H1 (cell line): ENCODE data around the gene CCDC192. TPM values are rescaled to one million over a fixed set of nuclear protein-coding genes. Genes with fewer than 3 reads are reported as not detected.

Source experiments
- CTCF ChIA-PET: fragments of 300-600 bp; sonication (Branson Sonifier 250); formaldehyde crosslinking; loops from one replicate; lab custom pipeline; 2021; ENCODE audit not compliant: partially characterized antibody; lab: Charles Lee
- POLR2A ChIA-PET: fragments of 300-600 bp; sonication (Branson Sonifier 250); formaldehyde crosslinking; loops from one replicate; lab custom pipeline; 2021; ENCODE audit warnings: inconsistent platforms; ENCODE audit not compliant: partially characterized antibody; lab: Charles Lee
- DNase-seq, 2 experiments: peaks; one replicate each; pipeline versions ENCODE4 v3.0.0 to v3.0.0-alpha.2; 2010 to 2022; ENCODE audit warnings: low spot score in 2 of 2, low read depth in 1 of 2, mixed read lengths in 1 of 2
- FAIRE-seq: peaks from 2 replicates; lab custom pipeline; 2011; peaks lifted over from hg19 to GRCh38; lab: Jason Lieb, UNC
- H2AFZ ChIP-seq: 2 replicates; pipeline ENCODE4 v1.8.1; 2012; ENCODE audit warnings: low read length, inconsistent platforms
- H2AK5ac ChIP-seq: 2 replicates; pipeline ENCODE4 v1.6.1; 2013; ENCODE audit warnings: low read depth, low read length
- H2BK120ac ChIP-seq: replicated peaks from 2 replicates; pipeline ENCODE3; 2013; ENCODE audit warnings: low read depth, low read length, inconsistent platforms
- H2BK12ac ChIP-seq: 2 replicates; pipeline ENCODE4 v1.6.1; 2013; ENCODE audit warnings: low read depth, low read length
- H2BK15ac ChIP-seq: 2 replicates; pipeline ENCODE4 v1.6.1; 2013; ENCODE audit warnings: low read length
- H2BK20ac ChIP-seq: 2 replicates; pipeline ENCODE4 v1.6.1; 2013; ENCODE audit warnings: low read length
- H2BK5ac ChIP-seq: 2 replicates; pipeline ENCODE4 v1.6.1; 2013; ENCODE audit warnings: low read depth, low read length
- H3K14ac ChIP-seq: 2 replicates; pipeline ENCODE4 v1.6.1; 2013; ENCODE audit warnings: inconsistent platforms; ENCODE audit not compliant: insufficient read length
- H3K18ac ChIP-seq: 2 replicates; pipeline ENCODE4 v1.6.1; 2013; ENCODE audit warnings: low read length; ENCODE audit errors: extremely low read depth
- H3K23ac ChIP-seq: 2 replicates; pipeline ENCODE4 v1.6.1; 2013; ENCODE audit warnings: inconsistent platforms; ENCODE audit not compliant: insufficient read length
- H3K23me2 ChIP-seq: 2 replicates; pipeline ENCODE4 v1.6.1; 2013; ENCODE audit warnings: low read depth, low read length
- H3K27ac ChIP-seq: 2 replicates; pipeline ENCODE4 v1.6.1; 2011; ENCODE audit warnings: low read depth, low read length, inconsistent platforms
- H3K27me3 ChIP-seq, 4 experiments: replicated peaks in 1 of 4; 1 replicate in 1 of 4; 2 replicates in 3 of 4; pipeline versions ENCODE4 v1.6.1 to v1.8.1; 2011 to 2013; ENCODE audit warnings: low read length in 3 of 4, mild to moderate bottlenecking in 3 of 4, inconsistent platforms in 2 of 4, mixed read lengths in 2 of 4, moderate library complexity in 1 of 4; ENCODE audit not compliant: control insufficient read depth in 3 of 4, insufficient read depth in 3 of 4; ENCODE audit errors: extremely low read depth in 1 of 4
- H3K36me3 ChIP-seq, 4 experiments: 2 replicates each; pipeline versions ENCODE4 v1.6.1 to v1.8.1; 2011 to 2013; ENCODE audit warnings: mild to moderate bottlenecking in 4 of 4, low read length in 3 of 4, moderate library complexity in 2 of 4, control low read depth in 1 of 4, inconsistent platforms in 1 of 4; ENCODE audit not compliant: insufficient read depth in 4 of 4, control insufficient read depth in 2 of 4
- H3K4ac ChIP-seq: replicated peaks from 2 replicates; pipeline ENCODE3; 2013; ENCODE audit warnings: low read length, low read depth, mixed read lengths, inconsistent platforms; ENCODE audit not compliant: insufficient read length
- H3K4me1 ChIP-seq, 4 experiments: replicated peaks in 1 of 4; 1 replicate in 1 of 4; 2 replicates in 3 of 4; pipeline versions ENCODE4 v1.6.1 to v1.8.1; 2011 to 2013; ENCODE audit warnings: low read length in 3 of 4, inconsistent platforms in 2 of 4, mixed read lengths in 1 of 4; ENCODE audit not compliant: insufficient read depth in 4 of 4, control insufficient read depth in 3 of 4
- H3K4me2 ChIP-seq, 2 experiments: 2 replicates each; pipeline versions ENCODE4 v1.6.1 to v1.8.1; 2011 to 2013; ENCODE audit warnings: low read depth in 2 of 2, low read length in 2 of 2, control low read depth in 1 of 2, inconsistent platforms in 1 of 2, mild to moderate bottlenecking in 1 of 2; ENCODE audit not compliant: insufficient read depth in 1 of 2
- H3K4me3 ChIP-seq, 4 experiments: fragments of 200-600, 300-600 bp in 1 of 4; sonication (generic), shearing (Covaris generic), sonication (Bioruptor Twin) in 1 of 4; 2 replicates each; pipeline versions ENCODE4 v1.5.1 to v1.8.1; 2011 to 2016; ENCODE audit warnings: low read length in 4 of 4, low read depth in 3 of 4, control low read depth in 2 of 4, inconsistent platforms in 2 of 4, mild to moderate bottlenecking in 2 of 4, mixed read lengths in 1 of 4, moderate library complexity in 1 of 4; ENCODE audit not compliant: insufficient read depth in 2 of 4; ENCODE audit errors: extremely low read depth in 1 of 4
- H3K56ac ChIP-seq: replicated peaks from 2 replicates; pipeline ENCODE3; 2013; ENCODE audit warnings: low read depth, mild to moderate bottlenecking, mixed read lengths, low read length, inconsistent platforms; ENCODE audit not compliant: insufficient read length
- H3K79me1 ChIP-seq: 2 replicates; pipeline ENCODE4 v1.6.1; 2013; ENCODE audit warnings: low read depth, low read length, control low read depth
- H3K79me2 ChIP-seq, 2 experiments: 2 replicates each; pipeline versions ENCODE4 v1.6.1 to v1.8.1; 2012 to 2013; ENCODE audit warnings: low read length in 2 of 2, mild to moderate bottlenecking in 2 of 2, inconsistent platforms in 1 of 2; ENCODE audit not compliant: insufficient read depth in 2 of 2, control insufficient read depth in 1 of 2
- H3K9ac ChIP-seq, 4 experiments: replicated peaks in 1 of 4; 1 replicate in 1 of 4; 2 replicates in 3 of 4; pipeline versions ENCODE4 v1.6.1 to v1.8.1; 2011 to 2013; ENCODE audit warnings: low read depth in 3 of 4, low read length in 3 of 4, control low read depth in 2 of 4, mild to moderate bottlenecking in 2 of 4, moderate library complexity in 2 of 4, inconsistent platforms in 1 of 4; ENCODE audit errors: extremely low read depth in 1 of 4
- H3K9me3 ChIP-seq, 2 experiments: 2 replicates each; pipeline versions ENCODE4 v1.6.1 to v1.8.1; 2012 to 2013; ENCODE audit warnings: mild to moderate bottlenecking in 2 of 2, moderate library complexity in 2 of 2, control low read depth in 1 of 2, inconsistent platforms in 1 of 2, low read depth in 1 of 2, low read length in 1 of 2, mixed read lengths in 1 of 2; ENCODE audit not compliant: insufficient read depth in 2 of 2
- H4K20me1 ChIP-seq, 2 experiments: replicated peaks in 1 of 2; 2 replicates each; pipeline versions ENCODE3 to v1.8.1; 2011 to 2013; ENCODE audit warnings: inconsistent platforms in 2 of 2, low read length in 2 of 2, mild to moderate bottlenecking in 1 of 2; ENCODE audit not compliant: insufficient read depth in 2 of 2, control insufficient read depth in 1 of 2
- H4K5ac ChIP-seq: 2 replicates; pipeline ENCODE4 v1.6.1; 2013; ENCODE audit warnings: low read length, low read depth, mixed read lengths, inconsistent platforms; ENCODE audit not compliant: insufficient read length
- H4K8ac ChIP-seq: 2 replicates; pipeline ENCODE4 v1.8.0; 2013; ENCODE audit warnings: mild to moderate bottlenecking, moderate library complexity, low read length, inconsistent platforms; ENCODE audit not compliant: insufficient read depth; ENCODE audit errors: extremely low read depth
- H4K91ac ChIP-seq: replicated peaks from 2 replicates; pipeline ENCODE3; 2013; ENCODE audit warnings: low read length, mixed read lengths, inconsistent platforms; ENCODE audit not compliant: insufficient read length
- BRCA1 ChIP-seq: IDR thresholded peaks from 2 replicates; pipeline ENCODE4 v1.6.1; 2012; ENCODE audit warnings: low read depth, low read length, improper control_type of control experiment
- CEBPB ChIP-seq: IDR thresholded peaks from 2 replicates; pipeline ENCODE4 v1.6.1; 2012; ENCODE audit warnings: low read depth, low read length
- CHD1 ChIP-seq: IDR thresholded peaks from 2 replicates; pipeline ENCODE4 v1.6.1; 2012; ENCODE audit warnings: low read depth, low read length, improper control_type of control experiment
- EGR1 ChIP-seq: IDR thresholded peaks from 2 replicates; pipeline ENCODE4 v1.6.1; 2011; ENCODE audit warnings: low read depth, low read length, borderline replicate concordance
- HDAC6 ChIP-seq: IDR thresholded peaks from one replicate; pipeline ENCODE4 v1.7.1; 2012; ENCODE audit warnings: low read depth, mild to moderate bottlenecking, inconsistent platforms, low read length, moderate library complexity
- KDM5A ChIP-seq: fragments of 200-600 bp; IDR thresholded peaks from 2 replicates; pipeline ENCODE4 v1.7.1; 2012; ENCODE audit warnings: mild to moderate bottlenecking, low read length, inconsistent platforms, mixed read lengths
- NANOG ChIP-seq: IDR thresholded peaks from 2 replicates; pipeline ENCODE4 v1.6.1; 2011; ENCODE audit warnings: low read length, low read depth, mild to moderate bottlenecking, inconsistent platforms; ENCODE audit not compliant: insufficient read depth, poor library complexity, severe bottlenecking
- RFX5 ChIP-seq: IDR thresholded peaks from 2 replicates; pipeline ENCODE4 v1.6.1; 2011; ENCODE audit warnings: low read depth, low read length, improper control_type of control experiment, borderline replicate concordance
- SRF ChIP-seq: IDR thresholded peaks from 2 replicates; pipeline ENCODE4 v1.6.1; 2011; ENCODE audit warnings: mild to moderate bottlenecking, low read depth, low read length, moderate library complexity
- WGBS, 2 experiments: shearing (Covaris generic) in 1 of 2; methylation state at CpG; one replicate each; pipeline versions ENCODE4 v1.1.6 to v1.1.7; 2013 to 2015; ENCODE audit warnings: low lambda C conversion rate in 2 of 2, mixed read lengths in 2 of 2, inconsistent platforms in 1 of 2, low coverage in 1 of 2, missing lambda C conversion rate in 1 of 2; ENCODE audit not compliant: insufficient replicate concordance in 2 of 2, insufficient coverage in 1 of 2, insufficient read length in 1 of 2; ENCODE audit errors: extremely low coverage in 1 of 2, missing lambda C conversion rate in 1 of 2; 5-methylcytosine and 5-hydroxymethylcytosine counted together
- polyA plus RNA-seq, 7 experiments: library from polyadenylated mRNA; depleted of rRNA in 3 of 7; stranded (reverse) in 5 of 7; unstranded in 2 of 7; fragments of >200 nt in 5 of 7; fragments of 200-250 nt in 2 of 7; gene quantifications; 1 replicate in 5 of 7; 2 replicates in 1 of 7; 4 replicates in 1 of 7; pipeline versions ENCODE4 v1.2.1 to v1.2.3, GENCODE V29; 2011 to 2013; ENCODE audit warnings: missing spikeins in 2 of 7, mixed read lengths in 2 of 7
- total RNA-seq: library from RNA; stranded (reverse); fragmentation: NEBNext Ultra II Directional; extraction: Animal tissue kit (Norgen Biotek cat#: 25700); gene quantifications from 2 replicates; pipeline ENCODE4 v1.2.1, GENCODE V29; 2021
- TF ChIP-seq, protein P1 (sequence below): IDR thresholded peaks from 2 replicates; pipeline ENCODE4 v1.6.1; 2012; ENCODE audit warnings: inconsistent platforms

CCDC192 gene
- total and polyA plus RNA-seq, 2 of the 8 experiments (the other 6 are each of a cell fraction or from before 2014, with no cell fraction given), result 0.61 TPM; not detected in 1

DNA sequence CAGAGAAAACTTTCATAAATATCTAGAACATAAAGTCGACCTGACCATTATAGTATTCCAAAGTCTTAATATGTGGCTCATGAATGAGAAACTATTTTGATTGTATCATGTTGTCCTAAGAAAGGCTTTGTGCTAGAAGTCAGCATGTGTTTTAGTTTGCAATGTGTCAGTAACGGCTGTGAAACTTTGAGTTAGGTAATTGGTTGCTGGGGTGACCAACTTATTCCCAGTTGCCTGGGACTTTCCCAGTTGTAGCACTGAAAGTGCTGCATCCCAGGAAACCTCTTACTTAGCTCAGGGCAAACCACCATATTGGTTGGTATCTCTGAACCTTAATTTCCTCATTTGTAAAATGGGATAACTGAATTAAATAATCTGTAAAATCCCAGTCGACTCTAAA, 265.8 kb downstream of the CCDC192 start:
- no peak overlapping the region for H2BK12ac ChIP-seq
- no peak overlapping the region for H3K14ac ChIP-seq
- H3K9me3 ChIP-seq, result no peaks in the 10 kb centered on the region
- no peak overlapping the region for H2BK5ac ChIP-seq
- H3K23ac ChIP-seq, result no peak overlapping the region
- H3K27ac ChIP-seq, result no peak overlapping the region
- no peak for FAIRE-seq
- TF ChIP-seq SRF (no peak), NANOG (no peak), HDAC6 (no peak), BRCA1 (no peak), CEBPB (no peak), CHD1 (no peak), KDM5A (no peak), RFX5 (no peak), EGR1 (no peak)
- TF ChIP-seq, protein P1, sequence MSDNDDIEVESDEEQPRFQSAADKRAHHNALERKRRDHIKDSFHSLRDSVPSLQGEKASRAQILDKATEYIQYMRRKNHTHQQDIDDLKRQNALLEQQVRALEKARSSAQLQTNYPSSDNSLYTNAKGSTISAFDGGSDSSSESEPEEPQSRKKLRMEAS, result no peak
- TF ChIP-seq, all 59 proteins: peak for 0
- no peak overlapping the region for H3K18ac ChIP-seq
- no peak overlapping the region for H4K8ac ChIP-seq
- no peak overlapping the region for H3K56ac ChIP-seq
- no peak overlapping the region for H3K4me3 ChIP-seq
- no peak overlapping the region for H2AFZ ChIP-seq
- no peak overlapping the region for H3K4me2 ChIP-seq
- no peak for DNase-seq
- H3K23me2 ChIP-seq, result no peaks in the 10 kb centered on the region
- no peaks in the 10 kb centered on the region for H3K36me3 ChIP-seq
- no peaks in the 10 kb centered on the region for H3K4me1 ChIP-seq
- WGBS, 2 experiments, result 86% methylated on average over 3 of the region's 3 CpGs; no CpG with 5 or more reads in 1 of the 2 experiments
- no peaks in the 10 kb centered on the region for H4K20me1 ChIP-seq
- H4K91ac ChIP-seq, result no peak overlapping the region
- H4K5ac ChIP-seq, result no peak overlapping the region
- H3K79me2 ChIP-seq, result no peaks in the 10 kb centered on the region
- H2BK20ac ChIP-seq, result no peak overlapping the region
- H3K9ac ChIP-seq, result no peak overlapping the region
- H2BK15ac ChIP-seq, result no peak overlapping the region
- ChIA-PET CTCF (no interaction called here), POLR2A (no interaction called here)
- no peak overlapping the region for H2BK120ac ChIP-seq
- no peak overlapping the region for H3K4ac ChIP-seq
- no peaks in the 10 kb centered on the region for H3K27me3 ChIP-seq
- no peaks in the 10 kb centered on the region for H3K79me1 ChIP-seq
- H2AK5ac ChIP-seq, result no peak overlapping the region
